Right atrium auricular region (tissue), 2 donors: ENCODE measurements around the gene TAS2R40. TPM values are rescaled to one million over a fixed set of nuclear protein-coding genes. Genes with fewer than 3 reads are reported as not detected.

Experiments
- DNase-seq: peaks from one replicate; pipeline ENCODE4 v3.0.0-alpha.2; 2019; ENCODE audit warnings: low spot score
- H3K27ac ChIP-seq, 2 donors: fragments of 200-600 bp; sonication (generic); 1 replicate in 1 of 2; 2 replicates in 1 of 2; pipeline ENCODE4 v1.5.1; 2016 to 2019
- H3K27me3 ChIP-seq, 2 donors: fragments of 200-600 bp; sonication (generic); one replicate each; pipeline versions ENCODE4 v1.5.1 to v1.6.0; 2017 to 2019
- H3K36me3 ChIP-seq: fragments of 200-600 bp; sonication (generic); one replicate; pipeline ENCODE4 v1.5.1; 2016
- H3K4me1 ChIP-seq, 2 donors: fragments of 200-600 bp; sonication (generic); one replicate each; pipeline versions ENCODE4 v1.5.1 to v1.6.0; 2017 to 2019
- H3K4me3 ChIP-seq, 2 donors: fragments of 200-600 bp; sonication (generic); 1 replicate in 1 of 2; 2 replicates in 1 of 2; pipeline ENCODE4 v1.5.1; 2017 to 2019; ENCODE audit warnings: mild to moderate bottlenecking in 1 of 2, moderate library complexity in 1 of 2
- H3K9me3 ChIP-seq, 2 donors: fragments of 200-600 bp; sonication (generic); one replicate each; pipeline ENCODE4 v1.5.1; 2019
- total RNA-seq, 2 donors: library from RNA; depleted of rRNA; stranded (reverse); fragments of >200 nt; gene quantifications; one replicate each; pipeline ENCODE4 v1.1.0, GENCODE V29; 2016
- TF ChIP-seq, protein P1 (sequence below), 2 donors: fragments of 200-600 bp; sonication (generic); IDR thresholded peaks; one replicate each; pipeline ENCODE4 v1.5.1; 2019; ENCODE audit warnings: antibody characterized with exemption in 2 of 2

The TAS2R40 gene
- total RNA-seq, 2 donors from 2014 or later: not detected

GRCh38 chr7:143227806-143228205 is 6.0 kb downstream of the TAS2R40 start:
- no peak for DNase-seq
- Histone ChIP-seq H3K4me3 (no peak overlapping the region), H3K27me3 (no peaks in the 10 kb centered on the region), H3K36me3 (no peaks in the 10 kb centered on the region), H3K27ac (no peak overlapping the region), H3K4me1 (no peaks in the 10 kb centered on the region), H3K9me3 (no peaks in the 10 kb centered on the region)
- TF ChIP-seq, protein P1, sequence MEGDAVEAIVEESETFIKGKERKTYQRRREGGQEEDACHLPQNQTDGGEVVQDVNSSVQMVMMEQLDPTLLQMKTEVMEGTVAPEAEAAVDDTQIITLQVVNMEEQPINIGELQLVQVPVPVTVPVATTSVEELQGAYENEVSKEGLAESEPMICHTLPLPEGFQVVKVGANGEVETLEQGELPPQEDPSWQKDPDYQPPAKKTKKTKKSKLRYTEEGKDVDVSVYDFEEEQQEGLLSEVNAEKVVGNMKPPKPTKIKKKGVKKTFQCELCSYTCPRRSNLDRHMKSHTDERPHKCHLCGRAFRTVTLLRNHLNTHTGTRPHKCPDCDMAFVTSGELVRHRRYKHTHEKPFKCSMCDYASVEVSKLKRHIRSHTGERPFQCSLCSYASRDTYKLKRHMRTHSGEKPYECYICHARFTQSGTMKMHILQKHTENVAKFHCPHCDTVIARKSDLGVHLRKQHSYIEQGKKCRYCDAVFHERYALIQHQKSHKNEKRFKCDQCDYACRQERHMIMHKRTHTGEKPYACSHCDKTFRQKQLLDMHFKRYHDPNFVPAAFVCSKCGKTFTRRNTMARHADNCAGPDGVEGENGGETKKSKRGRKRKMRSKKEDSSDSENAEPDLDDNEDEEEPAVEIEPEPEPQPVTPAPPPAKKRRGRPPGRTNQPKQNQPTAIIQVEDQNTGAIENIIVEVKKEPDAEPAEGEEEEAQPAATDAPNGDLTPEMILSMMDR (IDR thresholded peaks at IDR 0.05): no peak

DNA sequence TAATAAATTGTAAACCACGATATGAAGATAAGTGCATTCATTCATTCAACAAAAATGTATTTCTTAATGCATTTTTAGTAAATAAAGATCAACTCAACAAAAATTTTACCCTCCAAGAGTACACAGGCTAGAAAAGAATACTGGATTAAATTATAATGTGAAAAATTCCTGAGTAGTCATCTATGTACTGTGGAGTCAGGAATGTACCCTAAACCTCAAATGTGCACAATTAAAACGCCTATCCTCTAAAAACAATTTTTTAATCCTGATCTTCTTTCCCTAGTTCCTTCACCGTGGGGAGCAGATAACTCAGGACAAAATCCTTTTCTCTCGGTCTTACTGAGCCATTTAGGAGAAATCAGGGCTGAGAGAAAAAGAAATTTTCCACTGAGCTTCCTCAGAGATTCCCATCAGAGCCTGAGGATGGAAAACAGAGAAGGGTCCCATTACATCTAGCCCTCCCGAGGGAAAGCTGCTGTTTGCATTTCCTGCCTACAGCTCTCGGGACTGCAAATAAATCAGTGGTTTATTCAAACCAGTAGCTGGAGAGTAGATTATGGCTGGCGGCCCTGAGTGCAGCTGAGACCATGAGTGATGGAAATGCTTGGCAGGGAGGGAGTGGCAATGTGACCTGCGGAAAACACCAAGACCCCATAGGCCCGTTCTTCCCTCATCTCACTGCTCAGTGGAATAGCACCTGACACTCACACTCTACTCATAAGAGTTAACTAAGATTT is 7.4 kb downstream of the TAS2R40 start:
- Histone ChIP-seq H3K27ac (no peak overlapping the region), H3K27me3 (no peaks in the 10 kb centered on the region), H3K36me3 (no peaks in the 10 kb centered on the region), H3K4me1 (no peaks in the 10 kb centered on the region), H3K4me3 (no peak overlapping the region), H3K9me3 (peaks cover 0 to 8% of the 10 kb centered on the region in 2 donors)
- no peak for DNase-seq
- TF ChIP-seq, protein P1 (IDR thresholded peaks at IDR 0.05): no peak

- DNase-seq: no peak
- Histone ChIP-seq H3K36me3 (no peaks in the 10 kb centered on the region), H3K27ac (no peak overlapping the region), H3K4me1 (no peaks in the 10 kb centered on the region), H3K4me3 (no peak overlapping the region), H3K27me3 (no peaks in the 10 kb centered on the region), H3K9me3 (peaks cover 0 to 8% of the 10 kb centered on the region in 2 donors)
- TF ChIP-seq, protein P1 (IDR thresholded peaks at IDR 0.05): no peak
These were observed 9.0 kb downstream of the TAS2R40 start for GRCh38 chr7:143230602-143231457.

- TF ChIP-seq, protein P1 (IDR thresholded peaks at IDR 0.05): no peak
- H3K4me1 ChIP-seq: no peaks in the 10 kb centered on the region
- no peaks in the 10 kb centered on the region for H3K36me3 ChIP-seq
- no peak for DNase-seq
- no peaks in the 10 kb centered on the region for H3K27me3 ChIP-seq
- H3K27ac ChIP-seq: no peak overlapping the region
- no peak overlapping the region for H3K4me3 ChIP-seq
- peaks cover 0 to 20% of the 10 kb centered on the region in 2 donors for H3K9me3 ChIP-seq
These were observed 12.1 kb downstream of the TAS2R40 start for GRCh38 chr7:143233816-143234532.

DNA sequence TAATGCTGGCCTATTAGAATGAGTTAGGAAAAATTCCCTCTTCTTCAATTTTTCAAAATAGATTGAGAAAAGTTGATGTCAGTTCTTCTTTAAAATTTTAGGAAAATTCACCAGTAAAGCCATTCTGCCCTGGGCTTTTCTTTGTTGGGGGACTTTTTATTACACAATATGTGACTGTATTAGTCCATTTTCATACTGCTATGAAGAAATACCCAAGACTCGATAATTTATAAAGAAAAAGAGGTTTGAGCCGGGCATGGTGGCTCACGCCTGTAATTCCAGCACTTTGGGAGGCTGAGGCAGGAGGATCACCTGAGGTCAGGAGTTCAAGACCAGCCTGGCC is 12.7 kb downstream of the TAS2R40 start:
- H3K27me3 ChIP-seq: no peaks in the 10 kb centered on the region

More for the DNA sequence above, 12.7 kb downstream of the TAS2R40 start:
- H3K36me3 ChIP-seq: no peaks in the 10 kb centered on the region
- DNase-seq: no peak
- H3K9me3 ChIP-seq: peaks cover 0 to 20% of the 10 kb centered on the region in 2 donors
- TF ChIP-seq, protein P1 (IDR thresholded peaks at IDR 0.05): no peak
- H3K27ac ChIP-seq: no peak overlapping the region
- no peak overlapping the region for H3K4me3 ChIP-seq
- H3K4me1 ChIP-seq: no peaks in the 10 kb centered on the region
